Neural cell (in vitro differentiated cells): ENCODE data around the gene CNN3. TPM values are rescaled to one million over a fixed set of nuclear protein-coding genes. Genes with fewer than 3 reads are reported as not detected.

Source experiments
- H2AFZ ChIP-seq: fragments of 200-600, 300-800 bp; sonication (generic), shearing (Covaris generic); 2 replicates; pipeline ENCODE4 v1.6.0; 2014; ENCODE audit warnings: low read depth, mild to moderate bottlenecking, antibody characterized with exemption, low read length, moderate library complexity
- H3F3A ChIP-seq: fragments of 200-600 bp; shearing (Covaris generic); 2 replicates; pipeline ENCODE4 v1.6.1; 2016; ENCODE audit warnings: mild to moderate bottlenecking, moderate library complexity, mixed read lengths, antibody characterized with exemption, low read length; ENCODE audit not compliant: insufficient read depth, poor library complexity, severe bottlenecking
- H3K27ac ChIP-seq: fragments of 200-600, 300-800 bp; sonication (generic), shearing (Covaris generic); 2 replicates; pipeline ENCODE4 v1.5.1; 2014; ENCODE audit warnings: mild to moderate bottlenecking, low read length, moderate library complexity
- H3K27me3 ChIP-seq: fragments of 300-800, 200-600 bp; sonication (generic), shearing (Covaris generic); 2 replicates; pipeline ENCODE4 v1.6.0; 2014; ENCODE audit warnings: mild to moderate bottlenecking, low read depth, low read length, moderate library complexity; ENCODE audit not compliant: insufficient read depth
- H3K36me3 ChIP-seq: fragments of 300-800, 200-600 bp; sonication (generic), shearing (Covaris generic); 2 replicates; pipeline ENCODE4 v1.5.1; 2014; ENCODE audit warnings: mild to moderate bottlenecking, antibody characterized with exemption, low read length, moderate library complexity; ENCODE audit not compliant: insufficient read depth
- H3K4me2 ChIP-seq: fragments of 300-800, 200-600 bp; sonication (generic), shearing (Covaris generic); 2 replicates; pipeline ENCODE4 v1.6.0; 2014; ENCODE audit warnings: mild to moderate bottlenecking, low read length
- H3K4me3 ChIP-seq: fragments of 300-800, 200-600 bp; sonication (generic), shearing (Covaris generic); 2 replicates; pipeline ENCODE4 v1.5.1; 2014; ENCODE audit warnings: mild to moderate bottlenecking, low read length, moderate library complexity
- H3K79me2 ChIP-seq: fragments of 200-600 bp; shearing (Covaris generic); replicated peaks from 2 replicates; pipeline ENCODE4 v1.6.0; 2014; ENCODE audit warnings: mild to moderate bottlenecking, low read length, moderate library complexity; ENCODE audit not compliant: insufficient read depth
- H3K9ac ChIP-seq: fragments of 300-800, 200-600 bp; sonication (generic), shearing (Covaris generic); 2 replicates; pipeline ENCODE4 v1.6.1; 2016; ENCODE audit warnings: mild to moderate bottlenecking, low read length, mixed read lengths
- H3K9me2 ChIP-seq: fragments of 200-600 bp; shearing (Covaris generic); 2 replicates; pipeline ENCODE4 v1.6.1; 2016; ENCODE audit warnings: mild to moderate bottlenecking, low read length, mixed read lengths; ENCODE audit not compliant: insufficient read depth
- H3K9me3 ChIP-seq: fragments of 200-600, 300-800 bp; sonication (generic), shearing (Covaris generic); 2 replicates; pipeline ENCODE4 v1.6.1; 2016; ENCODE audit warnings: mild to moderate bottlenecking, mixed run types, low read length, moderate library complexity, mixed read lengths
- H4K20me1 ChIP-seq: fragments of 200-600 bp; shearing (Covaris generic); 2 replicates; pipeline ENCODE4 v1.6.1; 2016; ENCODE audit warnings: mild to moderate bottlenecking, mixed run types; ENCODE audit not compliant: insufficient read depth
- CTCF ChIP-seq: fragments of 450-650 bp; IDR thresholded peaks from 2 replicates; pipeline ENCODE4 v1.5.1; 2014; ENCODE audit warnings: antibody characterized with exemption, mild to moderate bottlenecking, moderate library complexity; ENCODE audit not compliant: poor library complexity, severe bottlenecking
- EP300 ChIP-seq: fragments of 450-650 bp; conservative IDR thresholded peaks from 2 replicates; pipeline ENCODE4 v1.6.1; 2014; ENCODE audit warnings: antibody characterized with exemption, mild to moderate bottlenecking, moderate library complexity; ENCODE audit not compliant: poor library complexity, severe bottlenecking
- EZH2 ChIP-seq: fragments of 200-600, 300-800 bp; shearing (Covaris generic), sonication (generic); IDR thresholded peaks from 2 replicates; pipeline ENCODE4 v1.6.1; 2014; ENCODE audit warnings: antibody characterized with exemption, low read length, borderline replicate concordance, mild to moderate bottlenecking; ENCODE audit not compliant: insufficient read depth, poor library complexity, severe bottlenecking
- MXI1 ChIP-seq: fragments of 450-650 bp; conservative IDR thresholded peaks from 2 replicates; pipeline ENCODE4 v1.6.1; 2014; ENCODE audit warnings: antibody characterized with exemption, mild to moderate bottlenecking; ENCODE audit not compliant: poor library complexity, severe bottlenecking
- POLR2AphosphoS5 ChIP-seq: IDR thresholded peaks from 2 replicates; pipeline ENCODE4 v1.6.1; 2012
- RAD21 ChIP-seq: fragments of 450-650 bp; conservative IDR thresholded peaks from 2 replicates; pipeline ENCODE4 v1.6.1; 2014; ENCODE audit warnings: antibody characterized with exemption, mild to moderate bottlenecking, moderate library complexity
- REST ChIP-seq: IDR thresholded peaks from 2 replicates; pipeline ENCODE4 v1.6.1; 2012; ENCODE audit warnings: borderline replicate concordance
- polyA plus RNA-seq: library from polyadenylated mRNA; depleted of rRNA; stranded (reverse); fragments of >200 nt; gene quantifications from 2 replicates; pipeline ENCODE4 v1.2.3, GENCODE V29; 2014

The CNN3 gene
- polyA plus RNA-seq, 1 donor from 2014 or later: 106 TPM

- Histone ChIP-seq H3K27me3 (no peaks in the 10 kb centered on the region), H4K20me1 (no peaks in the 10 kb centered on the region), H3K36me3 (no peaks in the 10 kb centered on the region), H3K4me3 (no peak overlapping the region), H3K79me2 (no peaks in the 10 kb centered on the region), H2AFZ (no peak overlapping the region), H3F3A (no peaks in the 10 kb centered on the region), H3K27ac (no peak overlapping the region), H3K9me2 (no peaks in the 10 kb centered on the region), H3K4me2 (no peak overlapping the region), H3K9ac (no peak overlapping the region), H3K9me3 (no peaks in the 10 kb centered on the region)
- TF ChIP-seq CTCF: no peak
- no peak for TF ChIP-seq REST
- TF ChIP-seq RAD21: no peak
- no peak for TF ChIP-seq EP300
- no peak for TF ChIP-seq POLR2AphosphoS5
These were observed 20.5 kb upstream of the CNN3 start for GRCh38 chr1:94947437-94947836.

- H3K9me3 ChIP-seq: no peaks in the 10 kb centered on the region
- H3K4me2 ChIP-seq: no peak overlapping the region
- H2AFZ ChIP-seq: no peak overlapping the region
- no peak overlapping the region for H3K9ac ChIP-seq
- no peaks in the 10 kb centered on the region for H3K36me3 ChIP-seq
- no peak overlapping the region for H3K27ac ChIP-seq
- H3K4me3 ChIP-seq: no peak overlapping the region
- no peaks in the 10 kb centered on the region for H3K9me2 ChIP-seq
- no peaks in the 10 kb centered on the region for H4K20me1 ChIP-seq
- TF ChIP-seq MXI1: no peak
- TF ChIP-seq CTCF: no peak
- no peak for TF ChIP-seq RAD21
- TF ChIP-seq EZH2: no peak
- H3K27me3 ChIP-seq: no peaks in the 10 kb centered on the region
- no peaks in the 10 kb centered on the region for H3K79me2 ChIP-seq
- H3F3A ChIP-seq: no peaks in the 10 kb centered on the region
These were observed 20.0 kb upstream of the CNN3 start for GRCh38 chr1:94946886-94947285.
